Measurements from ENCODE around the gene KY.

DNA sequence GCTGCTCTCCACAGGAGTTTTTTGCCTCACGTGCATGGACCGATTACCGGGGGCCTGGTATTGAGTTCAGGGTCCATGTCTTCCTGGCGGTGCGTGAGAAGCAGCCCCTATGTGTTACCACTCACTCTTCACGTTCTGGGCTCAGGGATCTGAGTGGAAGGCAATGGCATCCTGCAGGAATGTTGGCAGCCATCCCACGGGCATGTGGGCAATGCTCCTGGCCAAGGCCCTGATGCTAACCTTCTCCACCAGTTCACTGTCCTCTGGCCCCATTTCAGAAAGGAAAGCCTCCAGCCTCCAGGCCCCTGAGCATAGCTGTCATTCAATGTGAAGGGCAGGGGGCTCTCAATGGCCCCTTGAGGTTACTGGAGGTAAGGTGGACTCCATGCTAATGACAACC lies 43.0 kb upstream of the KY start:
- TF ChIP-seq ZNF367 (CRISPR knock-in tag; IDR thresholded peaks at IDR 0.05; ENCODE audit: borderline replicate concordance) = no peak
- TF ChIP-seq ZNF546 (CRISPR knock-in tag; conservative IDR thresholded peaks at IDR 0.05) = no peak
- no peak for TF ChIP-seq HNRNPL (IDR thresholded peaks at IDR 0.05; ENCODE audit: low read depth, low read length)
